NCI-H187 treated with DMSO at 0.1 percent for 48 hours (cell line): ENCODE data around the gene CEP250.
"Not testable (repeated sequence)": the region's sequence is repeated elsewhere in the genome, so short reads cannot be mapped to it uniquely, and the experiment has no call there.

Source experiments
- DNase-seq: peaks from one replicate; lab custom pipeline; 2025; lab: John Stamatoyannopoulos, UW

CEP250 gene

GRCh38 chr20:35497320-35497719, 41.9 kb downstream of the CEP250 start:
- no peak for DNase-seq

GRCh38 chr20:35497780-35498189, 42.4 kb downstream of the CEP250 start:
- DNase-seq = no peak

- no peak for DNase-seq
Measured at GRCh38 chr20:35499271-35499670, 43.9 kb downstream of the CEP250 start.

GRCh38 chr20:35502352-35502751, 47.0 kb downstream of the CEP250 start:
- DNase-seq = no peak

GRCh38 chr20:35503281-35503680, 47.9 kb downstream of the CEP250 start:
- no peak for DNase-seq

GRCh38 chr20:35503841-35504561, 48.6 kb downstream of the CEP250 start:
- DNase-seq = no peak

GRCh38 chr20:35504751-35505150, 49.4 kb downstream of the CEP250 start:
- DNase-seq = no peak

- no peak for DNase-seq
Measured at GRCh38 chr20:35506179-35506578, 50.8 kb downstream of the CEP250 start.

GRCh38 chr20:35506872-35507638, 51.7 kb downstream of the CEP250 start:
- DNase-seq = no peak

- no peak for DNase-seq
Measured at GRCh38 chr20:35508493-35509218, 53.3 kb downstream of the CEP250 start.

GRCh38 chr20:35510951-35511735, 55.7 kb downstream of the CEP250 start:
- no peak for DNase-seq

GRCh38 chr20:35511814-35512420, 56.5 kb downstream of the CEP250 start:
- no peak for DNase-seq

GRCh38 chr20:35514371-35514932, 59.1 kb downstream of the CEP250 start:
- no peak for DNase-seq

GRCh38 chr20:35515341-35515740, 59.9 kb downstream of the CEP250 start:
- DNase-seq = no peak

- no peak for DNase-seq
Measured at GRCh38 chr20:35515949-35516645, 60.7 kb downstream of the CEP250 start.

- DNase-seq = no peak
Measured at GRCh38 chr20:35517125-35517524, 61.7 kb downstream of the CEP250 start.

- DNase-seq = not testable (repeated sequence)
Measured at GRCh38 chr20:35517767-35518166, 62.4 kb downstream of the CEP250 start.

- DNase-seq = no peak
Measured at GRCh38 chr20:35518955-35519354, 63.6 kb downstream of the CEP250 start.

- no peak for DNase-seq
Measured at GRCh38 chr20:35523298-35523888, 68.0 kb downstream of the CEP250 start.

- DNase-seq = no peak
Measured at GRCh38 chr20:35525639-35526038, 70.2 kb downstream of the CEP250 start.
